Smooth muscle cell of the pulmonary artery (primary cell): ENCODE results near the gene B4GALT1. TPM values are rescaled to one million over a fixed set of nuclear protein-coding genes. Genes with fewer than 3 reads are reported as not detected.

Source experiments
- total RNA-seq: library from RNA; depleted of rRNA; stranded (reverse); fragments of >200 nt; gene quantifications from 2 replicates; pipeline ENCODE4 v1.2.3, GENCODE V29; 2014

B4GALT1 gene
- 118 and 169 TPM in 2 replicates for total RNA-seq

GRCh38 chr9:33167084-33167971 is at the start of gene B4GALT1:
Gene B4GALT1 (minus strand): TSS chr9:33167336. CDS start chr9:33167169, 167 bp downstream.

DNA sequence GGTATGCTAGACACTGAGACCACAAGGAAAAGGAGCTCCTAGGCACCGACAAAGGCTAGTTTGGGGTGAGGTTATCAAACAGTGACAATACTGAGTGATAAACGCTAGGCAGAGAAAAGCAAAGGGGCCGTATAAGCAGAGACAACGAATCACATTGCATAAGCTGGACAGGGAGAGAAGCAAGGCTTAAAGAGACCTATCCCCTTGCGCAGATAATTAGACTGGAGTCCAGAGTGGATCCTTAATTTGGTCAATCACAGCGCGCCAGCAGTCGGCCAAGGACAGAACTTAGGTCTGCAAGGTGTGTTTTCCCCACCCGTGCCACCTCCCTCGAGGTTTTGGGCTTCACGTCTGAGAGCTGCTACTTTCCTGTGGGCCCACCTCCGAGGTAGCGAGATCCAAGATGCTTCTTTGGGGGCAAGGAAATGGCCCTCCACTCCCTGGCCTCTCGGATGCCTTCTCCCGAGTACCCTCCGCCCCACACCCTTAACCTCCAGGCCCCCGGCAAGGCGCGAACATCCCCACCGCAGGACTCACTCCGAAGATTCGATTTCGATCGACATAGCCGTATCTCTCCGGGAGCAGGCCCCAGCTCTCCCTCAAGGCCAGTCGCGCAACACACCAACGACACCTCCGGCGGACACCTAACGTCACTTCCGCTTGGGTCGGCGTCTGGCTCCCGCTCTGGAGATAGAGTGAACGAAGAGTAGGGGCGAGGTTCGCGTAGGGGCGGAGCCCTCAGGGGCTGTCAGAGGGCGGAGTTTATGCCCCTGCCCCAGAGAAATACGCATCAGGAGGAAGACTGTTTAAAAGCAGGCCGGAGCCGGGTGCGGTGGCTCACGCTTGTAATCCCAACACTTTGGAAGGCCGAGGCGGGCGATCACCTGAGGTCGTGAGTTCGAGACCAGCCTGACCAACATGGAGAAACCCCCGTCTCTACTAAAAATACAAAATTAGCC is 90.8 kb downstream of the B4GALT1 start, which contains the start of gene SMU1:
TSS of gene SMU1 (minus strand) at position 629 of the 959 bp plus-strand sequence. CDS start at position 563, 66 bp downstream.

Other genes starting within 250 kb of the B4GALT1 start
- 27.3 and 27.7 TPM in 2 replicates for gene APTX, start 165.7 kb downstream of the B4GALT1 start, total RNA-seq
- gene DNAJA1, start 142.1 kb downstream of the B4GALT1 start, total RNA-seq: 71.3 and 85.9 TPM in 2 replicates
- 25.8 and 31.2 TPM in 2 replicates for gene SMU1, start 90.7 kb downstream of the B4GALT1 start, total RNA-seq
- 0.91 TPM in 1 of 2 replicates, not detected in the other for gene SPINK4, start 72.8 kb upstream of the B4GALT1 start, total RNA-seq
- 15.5 and 22.3 TPM in 2 replicates for gene BAG1, start 97.4 kb upstream of the B4GALT1 start, total RNA-seq
- 86.9 and 96.8 TPM in 2 replicates for gene CHMP5, start 97.7 kb upstream of the B4GALT1 start, total RNA-seq
- 27.4 and 30.3 TPM in 2 replicates for gene NFX1, start 123.2 kb upstream of the B4GALT1 start, total RNA-seq
- gene AQP7, start 235.2 kb upstream of the B4GALT1 start, total RNA-seq: 0.13 TPM in 1 of 2 replicates, not detected in the other